GM12875 (cell line): ENCODE results near the gene APBA2.

ENCODE experiments used
- H3K4me3 ChIP-seq: one replicate; pipeline ENCODE4 v1.5.1; 2011; ENCODE audit warnings: low read depth, low read length, control low read depth
- TF ChIP-seq, protein P1 (sequence below): IDR thresholded peaks from 2 replicates; pipeline ENCODE4 v1.5.1; 2011; ENCODE audit warnings: low read depth, mild to moderate bottlenecking, control low read depth, inconsistent platforms, low read length, moderate library complexity, borderline replicate concordance; ENCODE audit not compliant: insufficient read depth

Gene APBA2

DNA sequence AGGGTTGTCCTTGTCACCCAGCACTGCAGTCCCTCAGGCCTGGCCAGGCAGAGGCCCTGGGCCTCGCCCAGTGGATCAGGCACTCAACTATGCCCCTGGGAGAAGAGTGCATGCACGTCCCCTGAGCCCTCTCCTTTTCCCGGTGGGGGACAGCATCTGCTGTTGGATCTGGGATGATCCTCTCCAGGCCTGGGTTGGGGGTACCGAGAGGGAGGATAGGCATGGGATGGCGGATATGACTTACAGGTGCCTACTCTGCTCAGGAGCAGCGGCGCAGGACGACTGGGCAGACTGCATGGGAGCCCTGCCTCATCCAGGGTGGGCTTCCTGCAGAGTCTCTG lies 9.0 kb upstream of the APBA2 start:
- TF ChIP-seq, protein P1, sequence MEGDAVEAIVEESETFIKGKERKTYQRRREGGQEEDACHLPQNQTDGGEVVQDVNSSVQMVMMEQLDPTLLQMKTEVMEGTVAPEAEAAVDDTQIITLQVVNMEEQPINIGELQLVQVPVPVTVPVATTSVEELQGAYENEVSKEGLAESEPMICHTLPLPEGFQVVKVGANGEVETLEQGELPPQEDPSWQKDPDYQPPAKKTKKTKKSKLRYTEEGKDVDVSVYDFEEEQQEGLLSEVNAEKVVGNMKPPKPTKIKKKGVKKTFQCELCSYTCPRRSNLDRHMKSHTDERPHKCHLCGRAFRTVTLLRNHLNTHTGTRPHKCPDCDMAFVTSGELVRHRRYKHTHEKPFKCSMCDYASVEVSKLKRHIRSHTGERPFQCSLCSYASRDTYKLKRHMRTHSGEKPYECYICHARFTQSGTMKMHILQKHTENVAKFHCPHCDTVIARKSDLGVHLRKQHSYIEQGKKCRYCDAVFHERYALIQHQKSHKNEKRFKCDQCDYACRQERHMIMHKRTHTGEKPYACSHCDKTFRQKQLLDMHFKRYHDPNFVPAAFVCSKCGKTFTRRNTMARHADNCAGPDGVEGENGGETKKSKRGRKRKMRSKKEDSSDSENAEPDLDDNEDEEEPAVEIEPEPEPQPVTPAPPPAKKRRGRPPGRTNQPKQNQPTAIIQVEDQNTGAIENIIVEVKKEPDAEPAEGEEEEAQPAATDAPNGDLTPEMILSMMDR: no peak
- H3K4me3 ChIP-seq: no peak overlapping the region

DNA sequence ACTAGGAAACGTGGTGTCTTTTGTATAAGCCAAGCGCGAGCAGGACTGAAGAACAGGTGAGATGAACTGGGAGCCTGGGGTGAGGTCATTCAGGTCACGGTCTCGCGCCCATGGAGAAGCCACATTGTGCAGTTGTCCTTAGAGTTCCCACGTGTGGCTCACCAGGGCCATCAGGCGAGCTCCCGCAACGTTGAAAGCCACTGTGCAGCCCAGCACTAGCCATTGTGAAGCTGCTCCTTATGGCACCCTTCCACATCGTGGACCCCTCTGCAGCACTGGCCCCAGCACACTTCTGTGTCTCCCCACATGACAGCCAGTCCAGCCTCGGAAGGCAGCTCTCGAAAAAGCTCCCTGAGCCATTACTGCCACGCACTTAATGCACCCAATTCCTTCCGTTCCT lies 7.6 kb upstream of the APBA2 start:
- TF ChIP-seq, protein P1: no peak
- no peak overlapping the region for H3K4me3 ChIP-seq

DNA sequence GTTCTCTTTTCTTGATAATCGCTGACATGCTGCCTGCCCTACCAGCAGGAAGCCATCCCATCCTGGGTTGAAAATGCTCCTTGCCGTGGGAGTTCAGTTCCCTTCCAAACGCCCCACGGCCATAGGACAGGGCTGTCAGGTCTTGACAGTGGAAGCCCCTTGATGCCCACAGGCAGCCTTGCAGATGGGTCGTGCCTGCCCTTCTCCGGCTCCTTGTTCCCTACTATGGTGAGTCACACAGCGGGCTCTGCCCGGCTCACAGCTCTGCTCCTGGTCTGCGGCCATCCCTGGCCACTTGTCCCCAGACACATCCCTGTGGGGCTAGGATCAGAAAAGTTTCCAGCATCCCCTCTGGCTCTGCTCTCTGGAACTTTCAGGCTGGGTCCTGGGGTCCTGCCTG lies 6.2 kb upstream of the APBA2 start:
- H3K4me3 ChIP-seq: no peak overlapping the region
- TF ChIP-seq, protein P1: no peak

DNA sequence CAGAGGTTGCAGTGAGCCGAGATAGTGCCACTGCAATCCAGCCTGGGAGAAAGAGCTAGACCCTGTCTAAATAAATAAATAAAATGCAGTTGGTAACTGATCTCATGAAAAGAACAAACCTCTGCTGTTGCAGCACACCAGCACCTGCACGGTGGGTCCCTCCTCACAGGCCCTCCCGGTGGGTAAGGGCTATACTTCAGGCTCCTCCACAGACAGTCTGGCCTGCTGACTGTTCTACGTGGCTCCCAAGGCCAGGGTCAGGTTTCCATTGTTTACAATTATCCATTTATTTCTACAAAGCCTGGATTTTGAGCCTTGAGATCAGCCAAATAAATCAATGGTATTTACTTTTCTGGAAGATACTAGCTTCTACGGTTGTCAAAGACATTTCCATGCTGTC lies 5.1 kb upstream of the APBA2 start:
- H3K4me3 ChIP-seq: no peak overlapping the region
- TF ChIP-seq, protein P1: no peak

DNA sequence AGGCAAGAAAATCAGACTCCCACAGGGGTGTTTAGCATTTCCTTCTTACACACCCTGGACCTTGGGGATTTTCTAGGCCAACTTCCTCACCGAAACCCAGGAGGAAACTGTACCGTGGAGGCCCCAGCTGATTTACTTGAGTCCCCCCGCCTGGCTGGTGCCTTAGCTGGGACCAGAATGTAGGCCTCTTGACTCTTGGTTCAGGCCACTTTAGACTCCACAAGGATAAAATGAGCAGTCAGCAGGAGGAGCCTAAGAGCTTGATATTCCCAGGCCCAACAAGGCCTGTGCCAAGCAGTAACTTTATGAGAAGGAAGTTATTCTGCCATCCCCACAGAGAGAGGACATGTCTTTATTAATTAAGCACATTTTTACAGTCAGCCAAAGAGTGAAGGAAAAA lies 4.6 kb upstream of the APBA2 start:
- no peak overlapping the region for H3K4me3 ChIP-seq
- TF ChIP-seq, protein P1: no peak

DNA sequence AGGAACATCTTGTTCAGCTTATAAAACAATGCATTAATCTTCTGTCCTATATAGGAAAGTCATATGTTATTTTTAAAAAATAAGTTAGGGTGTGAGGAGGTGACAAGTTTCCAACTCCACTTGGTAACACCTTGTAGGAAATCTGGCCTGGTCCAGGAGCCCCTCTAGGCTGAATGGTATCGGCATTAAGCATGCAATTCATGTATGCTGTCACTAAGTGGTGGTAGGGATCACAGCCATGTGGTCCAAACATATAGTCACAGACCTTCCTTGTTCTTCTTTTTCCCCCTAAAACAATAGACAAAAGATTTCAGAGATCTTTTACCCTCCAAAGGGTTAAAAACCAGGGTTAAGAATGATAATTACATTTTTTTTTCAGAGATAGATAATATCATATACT lies 4.2 kb upstream of the APBA2 start:
- H3K4me3 ChIP-seq: no peak overlapping the region
- TF ChIP-seq, protein P1: no peak

DNA sequence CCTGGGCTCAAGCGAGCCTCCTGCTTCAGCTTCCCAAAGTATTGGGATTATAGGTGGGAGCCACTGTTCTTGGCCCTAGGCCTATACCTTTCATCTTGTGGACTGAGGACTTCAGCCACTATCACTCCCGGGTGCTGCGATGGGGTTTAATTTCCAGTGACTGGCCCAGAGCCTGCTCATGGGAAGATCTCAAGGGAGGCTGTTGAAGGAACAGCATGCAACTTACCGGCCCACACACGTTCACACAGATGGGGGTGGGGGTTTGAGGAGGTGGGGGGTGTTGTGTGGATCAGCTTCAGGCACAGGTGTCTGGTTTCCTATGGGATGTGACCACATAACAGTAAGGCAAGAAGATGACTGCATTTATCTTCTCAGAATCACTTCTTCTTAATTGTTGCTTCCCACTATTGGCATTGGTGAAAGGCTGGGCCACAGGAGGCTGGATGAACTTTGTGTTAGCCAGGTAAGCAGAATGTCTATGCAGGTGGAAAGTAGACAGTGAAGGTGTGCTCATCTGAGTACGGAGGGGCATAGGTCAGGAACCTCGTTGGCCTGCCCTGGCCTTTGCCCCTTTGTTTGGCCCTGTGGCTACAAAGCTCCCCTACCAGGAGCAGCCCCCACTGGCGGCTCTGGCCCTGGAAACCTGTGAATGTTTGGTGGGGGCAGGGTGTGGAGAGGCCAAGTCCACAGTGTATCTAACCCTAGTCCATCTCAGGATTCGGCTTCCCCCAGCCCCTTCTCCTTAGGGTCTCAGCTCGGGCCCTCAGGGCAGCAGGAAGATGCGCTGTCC lies 1.4 kb upstream of the APBA2 start:
- no peak overlapping the region for H3K4me3 ChIP-seq
- TF ChIP-seq, protein P1: no peak
